Measurements from ENCODE around the gene NME5. TPM values are rescaled to one million over a fixed set of nuclear protein-coding genes. Genes with fewer than 3 reads are reported as not detected.

Gene NME5
- total and polyA plus RNA-seq, 2 of the 13 experiments (the other 11 are each of a cell fraction or from before 2014, with no cell fraction given): 0.18 TPM; not detected in 1

DNA sequence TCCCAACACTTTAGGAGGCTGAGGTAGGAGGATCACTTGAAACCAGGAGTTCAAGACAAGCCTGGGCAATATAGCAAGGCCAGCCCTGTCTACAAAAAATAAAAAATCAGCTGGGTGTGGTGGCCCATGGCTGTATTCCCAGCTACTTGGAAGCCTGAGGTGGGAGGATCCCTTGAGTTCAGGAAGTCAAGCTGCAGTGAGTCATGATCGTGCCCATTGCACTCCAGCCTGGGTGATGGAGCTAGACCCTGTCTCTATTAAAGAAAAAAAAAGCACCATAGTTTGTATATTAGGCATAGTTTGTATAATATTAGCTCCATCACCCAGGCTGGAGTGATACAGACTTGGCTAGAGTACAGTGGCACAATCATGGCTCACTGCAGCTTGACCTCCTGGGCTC lies 9.6 kb upstream of the NME5 start (continued):
- TF ChIP-seq, protein P1, sequence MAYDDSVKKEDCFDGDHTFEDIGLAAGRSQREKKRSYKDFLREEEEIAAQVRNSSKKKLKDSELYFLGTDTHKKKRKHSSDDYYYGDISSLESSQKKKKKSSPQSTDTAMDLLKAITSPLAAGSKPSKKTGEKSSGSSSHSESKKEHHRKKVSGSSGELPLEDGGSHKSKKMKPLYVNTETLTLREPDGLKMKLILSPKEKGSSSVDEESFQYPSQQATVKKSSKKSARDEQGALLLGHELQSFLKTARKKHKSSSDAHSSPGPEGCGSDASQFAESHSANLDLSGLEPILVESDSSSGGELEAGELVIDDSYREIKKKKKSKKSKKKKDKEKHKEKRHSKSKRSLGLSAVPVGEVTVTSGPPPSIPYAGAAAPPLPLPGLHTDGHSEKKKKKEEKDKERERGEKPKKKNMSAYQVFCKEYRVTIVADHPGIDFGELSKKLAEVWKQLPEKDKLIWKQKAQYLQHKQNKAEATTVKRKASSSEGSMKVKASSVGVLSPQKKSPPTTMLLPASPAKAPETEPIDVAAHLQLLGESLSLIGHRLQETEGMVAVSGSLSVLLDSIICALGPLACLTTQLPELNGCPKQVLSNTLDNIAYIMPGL (CRISPR knock-in tag; IDR thresholded peaks at IDR 0.05; ENCODE audit: borderline replicate concordance in 1 of 2, low read depth in 1 of 2): no peak
- TF ChIP-seq ELF3 (CRISPR knock-in tag; IDR thresholded peaks at IDR 0.05) (no peak), NFATC3 (CRISPR knock-in tag; IDR thresholded peaks at IDR 0.05) (no peak), CREB1 (IDR thresholded peaks at IDR 0.05) (no peak), CREB1 (CRISPR knock-in tag; IDR thresholded peaks at IDR 0.05) (no peak), ZNF234 (CRISPR knock-in tag; conservative IDR thresholded peaks at IDR 0.05) (no peak), U2AF1 (optimal IDR thresholded peaks at IDR 0.05; ENCODE audit: low read depth, low read length) (no peak), ZNF17 (CRISPR knock-in tag; IDR thresholded peaks at IDR 0.05) (no peak), ZNF724P (CRISPR knock-in tag; IDR thresholded peaks at IDR 0.05; ENCODE audit: borderline replicate concordance) (no peak), ZSCAN25 (CRISPR knock-in tag; IDR thresholded peaks at IDR 0.05) (no peak), NR2F6 (IDR thresholded peaks at IDR 0.05) (no peak), NR2F6 (CRISPR knock-in tag; IDR thresholded peaks at IDR 0.05) (no peak), ISL2 (CRISPR knock-in tag; IDR thresholded peaks at IDR 0.05) (no peak), ZNF230 (CRISPR knock-in tag; IDR thresholded peaks at IDR 0.05) (no peak)
- TF ChIP-seq, protein P2, sequence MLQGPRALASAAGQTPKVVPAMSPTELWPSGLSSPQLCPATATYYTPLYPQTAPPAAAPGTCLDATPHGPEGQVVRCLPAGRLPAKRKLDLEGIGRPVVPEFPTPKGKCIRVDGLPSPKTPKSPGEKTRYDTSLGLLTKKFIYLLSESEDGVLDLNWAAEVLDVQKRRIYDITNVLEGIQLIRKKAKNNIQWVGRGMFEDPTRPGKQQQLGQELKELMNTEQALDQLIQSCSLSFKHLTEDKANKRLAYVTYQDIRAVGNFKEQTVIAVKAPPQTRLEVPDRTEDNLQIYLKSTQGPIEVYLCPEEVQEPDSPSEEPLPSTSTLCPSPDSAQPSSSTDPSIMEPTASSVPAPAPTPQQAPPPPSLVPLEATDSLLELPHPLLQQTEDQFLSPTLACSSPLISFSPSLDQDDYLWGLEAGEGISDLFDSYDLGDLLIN (CRISPR knock-in tag; IDR thresholded peaks at IDR 0.05; ENCODE audit: borderline replicate concordance): no peak
- TF ChIP-seq, protein P3, sequence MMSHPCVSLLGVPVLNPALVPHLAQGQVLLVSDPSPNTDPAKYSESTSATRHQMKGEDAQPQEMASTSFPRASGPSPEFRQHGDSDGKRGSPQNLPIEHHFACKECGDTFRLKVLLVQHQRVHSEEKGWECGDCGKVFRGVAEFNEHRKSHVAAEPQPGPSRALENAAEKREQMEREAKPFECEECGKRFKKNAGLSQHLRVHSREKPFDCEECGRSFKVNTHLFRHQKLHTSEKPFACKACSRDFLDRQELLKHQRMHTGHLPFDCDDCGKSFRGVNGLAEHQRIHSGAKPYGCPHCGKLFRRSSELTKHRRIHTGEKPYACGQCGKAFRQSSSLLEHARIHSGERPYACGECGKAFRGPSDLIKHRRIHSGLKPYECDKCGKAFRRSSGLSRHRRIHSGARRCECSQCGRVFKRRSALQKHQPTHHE (CRISPR knock-in tag; IDR thresholded peaks at IDR 0.05; ENCODE audit: borderline replicate concordance): no peak
- TF ChIP-seq, protein P4, sequence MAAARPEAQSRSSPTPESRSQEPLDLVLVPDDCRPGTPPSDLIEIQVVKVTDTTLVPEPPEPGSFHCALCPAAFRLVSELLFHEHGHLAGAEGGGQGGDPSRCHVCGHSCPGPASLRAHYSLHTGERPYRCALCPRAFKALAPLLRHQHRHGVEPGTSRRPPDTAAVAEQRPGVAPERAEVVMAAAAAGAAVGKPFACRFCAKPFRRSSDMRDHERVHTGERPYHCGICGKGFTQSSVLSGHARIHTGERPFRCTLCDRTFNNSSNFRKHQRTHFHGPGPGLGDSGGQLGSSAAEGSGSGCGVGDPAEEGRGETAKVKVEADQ (CRISPR knock-in tag; IDR thresholded peaks at IDR 0.05; ENCODE audit: borderline replicate concordance): no peak
